CD8-positive, alpha-beta memory T cell (primary cell): ENCODE measurements around the gene HBD. TPM values are rescaled to one million over a fixed set of nuclear protein-coding genes. Genes with fewer than 3 reads are reported as not detected.
"Not testable (repeated sequence)": the region's sequence is repeated elsewhere in the genome, so short reads cannot be mapped to it uniquely, and the experiment has no call there.

Experiments
- CTCF ChIA-PET: fragments of 350-600 bp; sonication (Branson Sonifier 250); formaldehyde crosslinking; loops from one replicate; lab custom pipeline; 2021; ENCODE audit warnings: antibody characterized with exemption; lab: Charles Lee
- POLR2A ChIA-PET: fragments of 350-600 bp; sonication (Branson Sonifier 250); formaldehyde crosslinking; loops from one replicate; lab custom pipeline; 2021; ENCODE audit warnings: antibody characterized with exemption; lab: Charles Lee
- DNase-seq, 5 donors: peaks; one replicate each; pipeline versions ENCODE4 v3.0.0 to v3.0.0-alpha.2; 2020 to 2022; ENCODE audit warnings: mixed read lengths in 1 of 5
- H3K27ac ChIP-seq: one replicate; pipeline ENCODE4 v1.7.0; 2013; ENCODE audit warnings: low read depth, mild to moderate bottlenecking, low read length, moderate library complexity
- H3K27me3 ChIP-seq: 2 replicates; pipeline ENCODE4 v1.7.0; 2013; ENCODE audit warnings: low read length, mild to moderate bottlenecking; ENCODE audit not compliant: insufficient read depth, poor library complexity, severe bottlenecking
- H3K36me3 ChIP-seq: 2 replicates; pipeline ENCODE4 v1.7.0; 2013; ENCODE audit warnings: mild to moderate bottlenecking, low read length, moderate library complexity; ENCODE audit not compliant: insufficient read depth
- H3K4me1 ChIP-seq: 2 replicates; pipeline ENCODE4 v1.7.0; 2013; ENCODE audit warnings: mild to moderate bottlenecking, low read length, moderate library complexity; ENCODE audit not compliant: insufficient read depth
- H3K4me3 ChIP-seq: 2 replicates; pipeline ENCODE4 v1.7.0; 2013; ENCODE audit warnings: mild to moderate bottlenecking, low read length
- H3K9me3 ChIP-seq: 2 replicates; pipeline ENCODE4 v1.7.0; 2013; ENCODE audit warnings: mild to moderate bottlenecking, low read length
- H3K27ac Mint-ChIP-seq, 8 donors: one replicate each; pipeline ENCODE4 v1.8.0; 2020 to 2021; ENCODE audit warnings: mixed read lengths in 8 of 8, mild to moderate bottlenecking in 6 of 8, inconsistent platforms in 3 of 8, moderate library complexity in 3 of 8
- H3K27me3 Mint-ChIP-seq, 2 donors: one replicate each; pipeline ENCODE4 v1.8.0; 2020 to 2021; ENCODE audit warnings: mixed read lengths in 2 of 2, mild to moderate bottlenecking in 1 of 2, moderate library complexity in 1 of 2
- H3K36me3 Mint-ChIP-seq, 3 donors: one replicate each; pipeline ENCODE4 v1.8.0; 2020 to 2021; ENCODE audit warnings: mixed read lengths in 3 of 3, inconsistent platforms in 1 of 3, mild to moderate bottlenecking in 1 of 3
- H3K4me1 Mint-ChIP-seq, 3 donors: one replicate each; pipeline ENCODE4 v1.8.0; 2020 to 2021; ENCODE audit warnings: mixed read lengths in 3 of 3, inconsistent platforms in 1 of 3, mild to moderate bottlenecking in 1 of 3
- H3K4me3 Mint-ChIP-seq, 7 donors: one replicate each; pipeline ENCODE4 v1.8.0; 2020 to 2021; ENCODE audit warnings: mixed read lengths in 7 of 7, mild to moderate bottlenecking in 6 of 7, moderate library complexity in 4 of 7, inconsistent platforms in 2 of 7
- H3K9me3 Mint-ChIP-seq, 5 donors: one replicate each; pipeline ENCODE4 v1.8.0; 2020 to 2022; ENCODE audit warnings: mixed read lengths in 5 of 5, mild to moderate bottlenecking in 3 of 5, moderate library complexity in 2 of 5, inconsistent platforms in 1 of 5
- polyA plus RNA-seq: library from polyadenylated mRNA; unstranded; fragments of 300-500 nt; fragmentation: Illumina TruSeq; gene quantifications from one replicate; pipeline ENCODE4 v1.2.3, GENCODE V29; 2021
- total RNA-seq, 2 experiments: library from RNA; stranded (reverse); gene quantifications; one replicate each; pipeline ENCODE4 v1.2.3, GENCODE V29; 2021

HBD gene
- total and polyA plus RNA-seq, 3 experiments from 2014 or later, result not detected

GRCh38 chr11:5250543-5251204 is 16.4 kb upstream of the HBD start:
- H3K27ac ChIP-seq, result peak overlapping the region; percentile 33
- ChIA-PET CTCF (no interaction called here), POLR2A (no interaction called here)
- no peaks in the 10 kb centered on the region for H3K9me3 ChIP-seq
- Mint-ChIP-seq H3K36me3 (no peaks in the 10 kb centered on the region), H3K9me3 (peaks cover 0 to 3% (median 0%) of the 10 kb centered on the region in 5 donors), H3K4me1 (no peaks in the 10 kb centered on the region), H3K27me3 (peaks cover 0 to 7% of the 10 kb centered on the region in 2 donors), H3K27ac (no peak overlapping the region), H3K4me3 (no peak overlapping the region)
- no peaks in the 10 kb centered on the region for H3K36me3 ChIP-seq
- no peaks in the 10 kb centered on the region for H3K4me1 ChIP-seq
- H3K27me3 ChIP-seq, result no peaks in the 10 kb centered on the region
- DNase-seq, result no peak
- no peak overlapping the region for H3K4me3 ChIP-seq

- POLR2A ChIA-PET, H3K9me3 ChIP-seq, H3K4me1 Mint-ChIP-seq, H3K4me3 Mint-ChIP-seq, H3K36me3 Mint-ChIP-seq, H3K9me3 Mint-ChIP-seq, H3K27me3 Mint-ChIP-seq, DNase-seq, H3K27ac Mint-ChIP-seq, H3K36me3 ChIP-seq, H3K4me3 ChIP-seq, H3K4me1 ChIP-seq, H3K27me3 ChIP-seq, CTCF ChIA-PET: not testable (repeated sequence)
- H3K27ac ChIP-seq, result peak within 1 kb of the TSS; percentile 53
Measured at GRCh38 chr11:5249807-5250396, 15.6 kb upstream of the HBD start, which contains the start of gene HBG1. TSS of gene HBG1 (minus strand) at chr11:5249857. CDS start at chr11:5249804, 53 bp downstream.

- not testable (repeated sequence) for H3K27me3 Mint-ChIP-seq
Measured at GRCh38 chr11:5248498-5248897, 14.2 kb upstream of the HBD start.

DNA sequence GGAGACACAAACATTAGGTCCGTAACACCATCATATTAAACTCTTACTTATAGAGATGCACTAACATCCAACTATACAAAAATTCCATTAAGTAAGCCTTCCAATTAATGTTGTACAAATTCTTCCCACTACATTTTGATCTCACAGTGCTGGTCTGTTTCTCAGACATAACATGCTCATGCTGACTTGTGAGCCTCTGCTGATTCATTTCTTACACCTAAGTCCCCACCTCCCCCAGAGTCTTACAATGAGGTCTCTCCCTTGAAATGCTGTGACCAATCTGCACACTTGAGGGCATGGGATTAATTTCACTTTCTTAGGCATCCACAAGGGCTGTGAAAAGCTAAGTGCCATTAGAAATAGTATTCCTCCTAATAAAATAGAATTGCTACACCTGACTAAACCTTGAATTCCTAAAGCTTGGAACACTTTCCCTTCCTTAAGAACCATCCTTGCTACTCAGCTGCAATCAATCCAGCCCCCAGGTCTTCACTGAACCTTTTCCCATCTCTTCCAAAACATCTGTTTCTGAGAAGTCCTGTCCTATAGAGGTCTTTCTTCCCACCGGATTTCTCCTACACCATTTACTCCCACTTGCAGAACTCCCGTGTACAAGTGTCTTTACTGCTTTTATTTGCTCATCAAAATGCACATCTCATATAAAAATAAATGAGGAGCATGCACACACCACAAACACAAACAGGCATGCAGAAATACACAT is 13.3 kb upstream of the HBD start:
- ChIA-PET CTCF (no interaction called here), POLR2A (no interaction called here)
- Mint-ChIP-seq H3K36me3 (no peaks in the 10 kb centered on the region), H3K4me1 (no peaks in the 10 kb centered on the region), H3K27ac (no peak overlapping the region), H3K27me3 (peaks cover 0 to 2% of the 10 kb centered on the region in 2 donors), H3K4me3 (no peak overlapping the region), H3K9me3 (peaks cover 0 to under 1% (median 0%) of the 10 kb centered on the region in 5 donors)
- DNase-seq, result no peak
- Histone ChIP-seq H3K4me1 (no peaks in the 10 kb centered on the region), H3K27me3 (no peaks in the 10 kb centered on the region), H3K9me3 (no peaks in the 10 kb centered on the region), H3K27ac (peak overlapping the region; percentile 53), H3K4me3 (no peak overlapping the region), H3K36me3 (no peaks in the 10 kb centered on the region)

More at GRCh38 chr11:5248498-5248897, 14.2 kb upstream of the HBD start:
- H3K27ac Mint-ChIP-seq, H3K4me1 Mint-ChIP-seq, H3K4me1 ChIP-seq, H3K27me3 ChIP-seq, POLR2A ChIA-PET, H3K36me3 ChIP-seq, H3K36me3 Mint-ChIP-seq, H3K9me3 Mint-ChIP-seq, H3K4me3 ChIP-seq, H3K9me3 ChIP-seq, H3K4me3 Mint-ChIP-seq, DNase-seq, CTCF ChIA-PET: not testable (repeated sequence)
- H3K27ac ChIP-seq, result peak overlapping the region; percentile 53

DNA sequence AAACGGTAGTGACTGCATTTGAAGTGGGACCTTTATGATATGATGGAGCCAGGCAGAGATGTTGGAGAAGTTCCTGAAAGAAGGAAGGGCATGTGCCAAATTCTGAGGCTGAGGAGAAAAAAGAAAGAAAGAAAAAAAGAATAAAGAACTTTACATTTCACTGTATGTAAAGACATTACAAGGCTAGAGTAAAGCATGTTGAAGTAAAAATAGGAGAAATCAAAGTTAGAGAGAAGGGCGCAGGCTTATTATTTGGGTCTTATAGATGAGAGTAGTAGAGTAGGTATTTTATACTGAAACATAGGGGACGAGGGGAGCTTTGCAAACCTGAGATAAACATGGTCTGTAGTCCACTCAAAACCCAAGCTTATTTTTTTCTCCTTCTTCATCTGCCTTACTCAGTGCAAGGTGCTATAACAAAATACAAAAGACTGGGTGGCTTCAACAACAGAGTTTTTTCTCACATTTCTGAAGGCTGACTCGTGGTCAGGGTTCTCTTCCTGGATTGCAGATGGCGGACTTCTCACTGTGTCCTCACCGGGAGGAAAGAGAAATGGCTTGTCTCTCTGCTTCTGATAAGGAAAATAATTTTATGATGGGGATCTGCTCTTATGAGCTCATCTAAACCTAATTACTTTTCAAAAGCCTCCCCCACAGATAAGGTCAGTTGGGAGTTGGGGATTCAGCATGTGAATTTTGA is 12.6 kb upstream of the HBD start:
- Histone ChIP-seq H3K4me1 (no peaks in the 10 kb centered on the region), H3K4me3 (no peak overlapping the region), H3K27ac (peak overlapping the region; percentile 53), H3K9me3 (no peaks in the 10 kb centered on the region), H3K36me3 (no peaks in the 10 kb centered on the region), H3K27me3 (no peaks in the 10 kb centered on the region)
- H3K9me3 Mint-ChIP-seq, result no peaks in the 10 kb centered on the region
- no peak overlapping the region for H3K4me3 Mint-ChIP-seq
- H3K36me3 Mint-ChIP-seq, result no peaks in the 10 kb centered on the region
- DNase-seq, result no peak
- CTCF ChIA-PET, result no interaction called here
- peaks cover 0 to 1% of the 10 kb centered on the region in 2 donors for H3K27me3 Mint-ChIP-seq
- POLR2A ChIA-PET, result no interaction called here
- H3K4me1 Mint-ChIP-seq, result no peaks in the 10 kb centered on the region
- H3K27ac Mint-ChIP-seq, result no peak overlapping the region

DNA sequence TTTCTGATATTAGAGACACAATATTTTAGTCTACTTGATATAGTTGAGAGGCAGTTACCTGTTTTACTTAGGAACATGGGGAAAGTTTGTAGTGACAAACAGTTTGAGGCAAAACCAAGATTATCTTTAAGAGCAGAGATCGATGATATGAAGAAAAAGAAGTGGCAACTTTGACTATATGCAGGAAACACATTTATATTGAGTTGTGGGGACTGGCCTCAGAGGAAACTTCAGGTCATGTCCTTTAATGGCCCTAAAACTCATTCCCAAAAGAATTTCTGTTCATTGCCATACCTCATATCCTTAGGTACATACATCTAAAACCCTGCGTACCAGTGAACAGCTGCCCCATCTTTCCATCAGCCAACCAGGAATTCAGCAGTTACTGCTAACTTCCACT is 10.9 kb upstream of the HBD start:
- H3K9me3 ChIP-seq, result no peaks in the 10 kb centered on the region
- no peaks in the 10 kb centered on the region for H3K36me3 ChIP-seq
- ChIA-PET CTCF (no interaction called here), POLR2A (no interaction called here)
- H3K4me1 ChIP-seq, result no peaks in the 10 kb centered on the region
- no peak overlapping the region for H3K27ac Mint-ChIP-seq
- H3K4me3 ChIP-seq, result no peak overlapping the region
- no peaks in the 10 kb centered on the region for H3K27me3 ChIP-seq
- H3K27ac ChIP-seq, result peak overlapping the region; percentile 53
- no peaks in the 10 kb centered on the region for H3K36me3 Mint-ChIP-seq
- H3K9me3 Mint-ChIP-seq, result no peaks in the 10 kb centered on the region
- H3K4me3 Mint-ChIP-seq, result no peak overlapping the region
- no peak for DNase-seq
- H3K27me3 Mint-ChIP-seq, result peaks cover 0 to 1% of the 10 kb centered on the region in 2 donors
- H3K4me1 Mint-ChIP-seq, result no peaks in the 10 kb centered on the region

DNA sequence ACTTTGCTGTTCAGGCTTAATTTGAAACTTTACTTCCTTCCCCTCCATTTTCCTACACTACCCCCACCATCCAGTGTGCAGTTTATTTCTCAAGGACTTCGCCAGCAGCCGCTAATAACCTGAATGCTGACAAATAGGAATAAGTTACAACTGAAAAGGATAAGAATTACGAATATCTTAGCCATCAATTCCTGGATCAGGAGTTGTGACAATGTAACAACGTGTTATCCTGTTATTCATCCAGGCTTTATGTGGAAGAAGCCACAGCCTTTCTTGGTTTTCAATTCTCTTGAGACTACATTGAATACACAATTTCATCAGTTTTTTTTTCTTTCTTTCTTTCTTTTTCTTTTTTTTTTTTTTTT is 9.5 kb upstream of the HBD start:
- Histone ChIP-seq H3K4me3 (no peak overlapping the region), H3K27me3 (no peaks in the 10 kb centered on the region), H3K27ac (no peak overlapping the region), H3K4me1 (no peaks in the 10 kb centered on the region), H3K9me3 (no peaks in the 10 kb centered on the region), H3K36me3 (no peaks in the 10 kb centered on the region)
- no peak for DNase-seq
- Mint-ChIP-seq H3K27ac (no peak overlapping the region), H3K9me3 (no peaks in the 10 kb centered on the region), H3K27me3 (peaks cover 0 to 1% of the 10 kb centered on the region in 2 donors), H3K4me1 (no peaks in the 10 kb centered on the region), H3K36me3 (no peaks in the 10 kb centered on the region), H3K4me3 (no peak overlapping the region)
- ChIA-PET POLR2A (no interaction called here), CTCF (no interaction called here)
